K562 (cell line): ENCODE results near the gene HMGB1.

Experiments used
- CHD4 ChIP-seq: fragments of 200-600 bp; sonication (generic); IDR thresholded peaks from 3 replicates; pipeline ENCODE4 v1.6.1; 2012; ENCODE audit warnings: low read depth, mild to moderate bottlenecking, mixed read lengths, low read length, inconsistent platforms; ENCODE audit not compliant: insufficient read depth, insufficient replicate concordance, poor library complexity, severe bottlenecking
- CTCF ChIP-seq, 3 experiments: IDR thresholded peaks in 2 of 3; conservative IDR thresholded peaks in 1 of 3; 2 replicates each; pipeline ENCODE4 v1.5.1; 2011 to 2012; ENCODE audit warnings: low read length in 3 of 3, mild to moderate bottlenecking in 3 of 3, control low read depth in 2 of 3, improper control_type of control experiment in 1 of 3, inconsistent platforms in 1 of 3, low read depth in 1 of 3, mixed read lengths in 1 of 3, moderate library complexity in 1 of 3; ENCODE audit not compliant: insufficient read depth in 2 of 3
- MAFG ChIP-seq: fragments of 450-650 bp; conservative IDR thresholded peaks from 2 replicates; pipeline ENCODE4 v1.6.1; 2016; ENCODE audit warnings: missing genetic modification characterization, missing compliant biosample characterization
- MTA3 ChIP-seq: fragments of 450-650 bp; formaldehyde crosslinking; IDR thresholded peaks from 2 replicates; pipeline ENCODE4 v1.6.1; 2017; ENCODE audit warnings: mild to moderate bottlenecking, borderline replicate concordance
- RBM22 ChIP-seq: fragments of 200-400 bp; formaldehyde crosslinking; IDR thresholded peaks from 2 replicates; pipeline ENCODE4 v1.6.1; 2018; ENCODE audit warnings: low read length, low read depth; ENCODE audit not compliant: poor library complexity, severe bottlenecking
- RFX5 ChIP-seq: IDR thresholded peaks from 2 replicates; pipeline ENCODE4 v1.6.1; 2011; ENCODE audit warnings: low read depth, mild to moderate bottlenecking, improper control_type of control experiment, low read length
- SNAPC5 ChIP-seq: fragments of 250-450 bp; sonication (Bioruptor Pico); IDR thresholded peaks from 2 replicates; pipeline ENCODE4 v1.8.0; 2021; ENCODE audit warnings: moderate library complexity, mild to moderate bottlenecking, inconsistent platforms
- SRF ChIP-seq, 2 experiments: fragments of 250-450, 450-650 bp in 1 of 2; sonication (Bioruptor Pico) in 1 of 2; sonication (generic) in 1 of 2; formaldehyde crosslinking; IDR thresholded peaks; 2 replicates each; pipeline versions ENCODE4 v1.5.0 to v1.5.1; 2020 to 2022; ENCODE audit warnings: mild to moderate bottlenecking in 1 of 2, missing genetic modification reagents in 1 of 2
- USF2 ChIP-seq: sonication (generic); formaldehyde crosslinking; IDR thresholded peaks from 2 replicates; pipeline ENCODE4 v1.5.0; 2020; ENCODE audit warnings: missing genetic modification reagents
- YY1 ChIP-seq, 3 experiments: IDR thresholded peaks; 2 replicates each; pipeline ENCODE4 v1.6.1; 2011; ENCODE audit warnings: low read length in 2 of 3, mild to moderate bottlenecking in 2 of 3, moderate library complexity in 2 of 3, borderline replicate concordance in 1 of 3, control low read depth in 1 of 3, low read depth in 1 of 3; ENCODE audit not compliant: insufficient read depth in 3 of 3, insufficient replicate concordance in 2 of 3, control insufficient read depth in 1 of 3, insufficient read length in 1 of 3; ENCODE audit errors: extremely low read depth in 1 of 3
- ZBTB11 ChIP-seq, 3 experiments: fragments of 200-800 bp in 1 of 3; fragments of 250-450 bp in 1 of 3; fragments of 450-650 bp in 1 of 3; sonication (Bioruptor Pico) in 1 of 3; sonication (Bioruptor generic) in 1 of 3; formaldehyde crosslinking in 1 of 3; IDR thresholded peaks; 2 replicates each; pipeline versions ENCODE4 v1.6.1 to v1.8.0; 2016 to 2022; ENCODE audit warnings: mild to moderate bottlenecking in 2 of 3, missing genetic modification characterization in 2 of 3, missing compliant biosample characterization in 1 of 3, moderate library complexity in 1 of 3
- ZBTB43 ChIP-seq: sonication (generic); formaldehyde crosslinking; IDR thresholded peaks from 2 replicates; pipeline ENCODE4 v1.8.0; 2023; ENCODE audit warnings: mild to moderate bottlenecking, missing genetic modification reagents

GRCh38 chr13:30487075-30487470 lies 21.3 kb upstream of the HMGB1 start:
- no peak for TF ChIP-seq CTCF (IDR thresholded peaks at IDR 0.05 in 2 of 3, conservative IDR thresholded peaks at IDR 0.05 in 1 of 3; ENCODE audit: insufficient read depth in 2 of 3, low read depth in 1 of 3, low read length in 3 of 3)
- no peak for TF ChIP-seq ZBTB11 (CRISPR knock-in tag; IDR thresholded peaks at IDR 0.05)
- TF ChIP-seq MTA3 = no peak
- TF ChIP-seq ZBTB43 (CRISPR knock-in tag) = no peak
- no peak for TF ChIP-seq MAFG (tag)
- no peak for TF ChIP-seq RFX5
- no peak for TF ChIP-seq CHD4
- no peak for TF ChIP-seq USF2
- TF ChIP-seq YY1 (IDR thresholded peaks at IDR 0.05; ENCODE audit: borderline replicate concordance in 1 of 3, control insufficient read depth in 1 of 3, extremely low read depth in 1 of 3, insufficient read depth in 3 of 3, insufficient read length in 1 of 3, insufficient replicate concordance in 2 of 3, low read depth in 1 of 3, low read length in 2 of 3) = no peak
- no peak for TF ChIP-seq SNAPC5
- no peak for TF ChIP-seq SRF (CRISPR knock-in tag; IDR thresholded peaks at IDR 0.05)
- TF ChIP-seq RBM22 = no peak
